C4-2B (cell line): ENCODE results near the gene DARS1.

Experiments
- ZFX ChIP-seq: fragments of 450-650 bp; IDR thresholded peaks from 2 replicates; pipeline ENCODE4 v1.6.1; 2017
- TF ChIP-seq, protein P1 (sequence below): fragments of 450-650 bp; conservative IDR thresholded peaks from 2 replicates; pipeline ENCODE4 v1.5.1; 2017; ENCODE audit warnings: mild to moderate bottlenecking

DNA sequence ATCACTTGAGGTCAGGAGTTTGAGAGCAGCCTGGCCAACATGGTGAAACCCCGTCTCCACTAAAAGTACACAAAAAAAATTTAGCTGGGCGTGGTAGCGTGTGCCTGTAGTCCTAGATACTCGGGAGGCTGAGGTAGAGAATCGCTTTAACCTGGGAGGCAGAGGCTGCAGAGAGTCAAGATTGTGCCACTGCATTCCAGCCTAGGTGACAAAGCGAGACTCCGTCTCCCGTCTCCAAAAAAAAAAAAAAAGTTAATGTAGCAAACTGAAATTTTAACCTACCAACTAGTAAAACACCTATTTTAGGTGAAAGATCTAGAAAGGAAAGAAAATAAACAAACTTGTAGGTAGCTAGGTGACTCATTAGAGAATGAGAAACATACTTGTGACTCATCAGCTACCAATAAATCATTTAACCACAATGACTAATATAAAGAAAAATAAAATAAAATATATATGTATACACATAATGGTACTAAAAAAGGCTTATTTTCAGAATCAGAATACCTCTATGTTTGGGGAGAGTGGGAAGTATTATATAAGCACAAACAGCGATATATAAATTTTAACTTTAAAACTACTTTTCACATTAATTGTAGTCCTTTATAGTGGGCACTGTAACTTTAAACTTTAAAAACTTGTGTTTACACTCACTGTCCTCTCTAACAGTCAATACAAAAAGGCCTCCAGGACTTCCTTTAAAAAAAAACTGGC lies 36.6 kb downstream of the DARS1 start:
- TF ChIP-seq, protein P1, sequence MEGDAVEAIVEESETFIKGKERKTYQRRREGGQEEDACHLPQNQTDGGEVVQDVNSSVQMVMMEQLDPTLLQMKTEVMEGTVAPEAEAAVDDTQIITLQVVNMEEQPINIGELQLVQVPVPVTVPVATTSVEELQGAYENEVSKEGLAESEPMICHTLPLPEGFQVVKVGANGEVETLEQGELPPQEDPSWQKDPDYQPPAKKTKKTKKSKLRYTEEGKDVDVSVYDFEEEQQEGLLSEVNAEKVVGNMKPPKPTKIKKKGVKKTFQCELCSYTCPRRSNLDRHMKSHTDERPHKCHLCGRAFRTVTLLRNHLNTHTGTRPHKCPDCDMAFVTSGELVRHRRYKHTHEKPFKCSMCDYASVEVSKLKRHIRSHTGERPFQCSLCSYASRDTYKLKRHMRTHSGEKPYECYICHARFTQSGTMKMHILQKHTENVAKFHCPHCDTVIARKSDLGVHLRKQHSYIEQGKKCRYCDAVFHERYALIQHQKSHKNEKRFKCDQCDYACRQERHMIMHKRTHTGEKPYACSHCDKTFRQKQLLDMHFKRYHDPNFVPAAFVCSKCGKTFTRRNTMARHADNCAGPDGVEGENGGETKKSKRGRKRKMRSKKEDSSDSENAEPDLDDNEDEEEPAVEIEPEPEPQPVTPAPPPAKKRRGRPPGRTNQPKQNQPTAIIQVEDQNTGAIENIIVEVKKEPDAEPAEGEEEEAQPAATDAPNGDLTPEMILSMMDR = no peak
- TF ChIP-seq ZFX = no peak
